ENCODE results near the gene GTPBP6. TPM values are rescaled to one million over a fixed set of nuclear protein-coding genes. Genes with fewer than 3 reads are reported as not detected.

GTPBP6 gene
- total RNA-seq, 1 donor, result 28.8 TPM

- no peak overlapping the region for H3K4me3 ChIP-seq (ENCODE audit: low read depth, low read length)
- no peak for TF ChIP-seq CTCF (IDR thresholded peaks at IDR 0.05; ENCODE audit: insufficient read depth, low read length)
- no peak for DNase-seq (ENCODE audit: low read depth)
Observed at GRCh38 chrX:292900-293897, 25.4 kb downstream of the GTPBP6 start.

GRCh38 chrX:291411-291901 lies 27.1 kb downstream of the GTPBP6 start:
- no peak overlapping the region for H3K4me3 ChIP-seq (ENCODE audit: low read depth, low read length)
- TF ChIP-seq CTCF (IDR thresholded peaks at IDR 0.05; ENCODE audit: insufficient read depth, low read length), result no peak
- DNase-seq (ENCODE audit: low read depth), result no peak

GRCh38 chrX:290476-291166 lies 28.0 kb downstream of the GTPBP6 start:
- no peak for TF ChIP-seq CTCF (IDR thresholded peaks at IDR 0.05; ENCODE audit: insufficient read depth, low read length)

GRCh38 chrX:288561-288991 lies 30.0 kb downstream of the GTPBP6 start:
- no peak for DNase-seq (ENCODE audit: low read depth)
- H3K4me3 ChIP-seq (ENCODE audit: low read depth, low read length), result no peak overlapping the region
- TF ChIP-seq CTCF (IDR thresholded peaks at IDR 0.05; ENCODE audit: insufficient read depth, low read length), result no peak

More at GRCh38 chrX:290476-291166, 28.0 kb downstream of the GTPBP6 start:
- no peak for DNase-seq (ENCODE audit: low read depth)
- no peak overlapping the region for H3K4me3 ChIP-seq (ENCODE audit: low read depth, low read length)

GRCh38 chrX:287670-288069 lies 30.9 kb downstream of the GTPBP6 start:
- DNase-seq (ENCODE audit: low read depth), result no peak
- H3K4me3 ChIP-seq (ENCODE audit: low read depth, low read length), result no peak overlapping the region
- TF ChIP-seq CTCF (IDR thresholded peaks at IDR 0.05; ENCODE audit: insufficient read depth, low read length), result no peak

GRCh38 chrX:285076-285677 lies 33.4 kb downstream of the GTPBP6 start:
- no peak for TF ChIP-seq CTCF (IDR thresholded peaks at IDR 0.05; ENCODE audit: insufficient read depth, low read length)

More at GRCh38 chrX:285076-285677, 33.4 kb downstream of the GTPBP6 start:
- no peak overlapping the region for H3K4me3 ChIP-seq (ENCODE audit: low read depth, low read length)
- DNase-seq (ENCODE audit: low read depth), result no peak
